Thoracic aorta (tissue), 2 donors: ENCODE data around the gene CYP46A1. TPM values are rescaled to one million over a fixed set of nuclear protein-coding genes. Genes with fewer than 3 reads are reported as not detected.

Source experiments
- ATAC-seq: fragments of 150-250 bp; one replicate; pipeline ENCODE4 v1.8.0; 2017; ENCODE audit warnings: low read depth; ENCODE audit not compliant: insufficient number of reproducible peaks, low FRiP score
- DNase-seq: peaks from one replicate; pipeline ENCODE4 v3.0.0-alpha.2; 2020; ENCODE audit warnings: low spot score
- H3K27ac ChIP-seq, 2 donors: fragments of 200-600 bp; sonication (generic); 1 replicate in 1 of 2; 2 replicates in 1 of 2; pipeline ENCODE4 v1.5.1; 2016; ENCODE audit warnings: mild to moderate bottlenecking in 2 of 2, moderate library complexity in 2 of 2
- H3K27me3 ChIP-seq: fragments of 200-600 bp; sonication (generic); replicated peaks from 2 replicates; pipeline ENCODE4 v1.6.0; 2016; ENCODE audit warnings: mild to moderate bottlenecking; ENCODE audit not compliant: insufficient read depth
- H3K36me3 ChIP-seq: fragments of 200-600 bp; sonication (generic); one replicate; pipeline ENCODE4 v1.5.1; 2016
- H3K4me1 ChIP-seq, 2 donors: fragments of 200-600 bp; sonication (generic); 1 replicate in 1 of 2; 2 replicates in 1 of 2; pipeline versions ENCODE4 v1.5.1 to v1.6.0; 2016; ENCODE audit warnings: low read depth in 2 of 2, mild to moderate bottlenecking in 1 of 2; ENCODE audit not compliant: control insufficient read depth in 1 of 2
- H3K4me3 ChIP-seq: fragments of 200-600 bp; sonication (generic); 2 replicates; pipeline ENCODE4 v1.5.1; 2016; ENCODE audit warnings: mild to moderate bottlenecking
- H3K9me3 ChIP-seq: fragments of 200-600 bp; sonication (generic); 2 replicates; pipeline ENCODE4 v1.5.1; 2016
- CTCF ChIP-seq: fragments of 200-600 bp; sonication (generic); IDR thresholded peaks from one replicate; pipeline ENCODE4 v1.5.1; 2019; ENCODE audit warnings: antibody characterized with exemption
- total RNA-seq, 2 donors: library from RNA; depleted of rRNA; stranded (reverse); fragments of >200 nt; gene quantifications; one replicate each; pipeline versions ENCODE4 v1.1.0 to v1.2.3, GENCODE V29; 2016

CYP46A1 gene
- total RNA-seq, 2 donors from 2014 or later, result 0.68 to 1.3 TPM

DNA sequence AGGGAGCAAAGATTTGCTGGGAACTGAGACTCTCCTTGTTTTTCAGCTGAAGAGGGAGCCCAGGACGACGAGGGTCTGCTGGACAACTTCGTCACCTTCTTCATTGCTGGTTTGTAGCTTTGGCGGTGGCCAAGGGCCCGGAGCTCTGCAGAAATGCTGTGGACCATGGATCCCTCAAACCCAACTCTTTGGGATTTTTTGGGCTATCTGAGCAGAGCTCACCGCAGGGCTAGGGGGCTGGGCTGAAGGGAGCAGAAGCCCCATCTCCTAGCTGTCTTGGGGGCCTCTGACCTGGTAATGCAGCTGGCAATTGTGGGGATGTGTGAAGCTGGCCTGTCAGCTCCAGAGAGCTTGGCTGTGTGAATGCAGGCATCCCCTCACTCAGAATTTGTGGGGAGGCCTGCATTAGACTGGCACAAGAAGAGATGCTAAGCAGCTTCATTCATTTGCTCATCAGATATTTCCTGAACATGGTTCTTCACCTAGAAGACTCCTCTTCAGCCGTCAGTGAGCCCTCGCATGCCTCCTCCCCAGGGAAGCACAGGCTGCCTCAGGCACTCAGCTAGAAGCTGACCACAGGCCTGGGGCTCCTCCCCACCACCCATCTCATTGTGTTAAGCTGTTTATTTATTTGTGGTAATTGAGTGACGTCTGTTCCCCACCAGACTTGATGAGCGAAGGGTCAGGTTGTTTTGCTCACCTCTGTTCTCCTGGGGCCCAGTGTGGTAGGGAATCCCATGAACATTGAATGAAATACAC is 32.2 kb downstream of the CYP46A1 start:
- H3K27ac ChIP-seq, result no peak overlapping the region
- no peaks in the 10 kb centered on the region for H3K9me3 ChIP-seq
- H3K4me1 ChIP-seq, result no peaks in the 10 kb centered on the region
- ATAC-seq (no peak), DNase-seq (no peak)
- H3K27me3 ChIP-seq, result no peaks in the 10 kb centered on the region
- H3K36me3 ChIP-seq, result no peaks in the 10 kb centered on the region
- no peak for TF ChIP-seq CTCF
- no peak overlapping the region for H3K4me3 ChIP-seq

GRCh38 chr14:99716850-99717681 is 33.0 kb downstream of the CYP46A1 start:
- H3K27ac ChIP-seq, result no peak overlapping the region
- no peaks in the 10 kb centered on the region for H3K4me1 ChIP-seq
- H3K9me3 ChIP-seq, result no peaks in the 10 kb centered on the region
- no peaks in the 10 kb centered on the region for H3K27me3 ChIP-seq
- no peak overlapping the region for H3K4me3 ChIP-seq
- TF ChIP-seq CTCF, result no peak
- ATAC-seq, result no peak
- no peak for DNase-seq
- no peaks in the 10 kb centered on the region for H3K36me3 ChIP-seq

DNA sequence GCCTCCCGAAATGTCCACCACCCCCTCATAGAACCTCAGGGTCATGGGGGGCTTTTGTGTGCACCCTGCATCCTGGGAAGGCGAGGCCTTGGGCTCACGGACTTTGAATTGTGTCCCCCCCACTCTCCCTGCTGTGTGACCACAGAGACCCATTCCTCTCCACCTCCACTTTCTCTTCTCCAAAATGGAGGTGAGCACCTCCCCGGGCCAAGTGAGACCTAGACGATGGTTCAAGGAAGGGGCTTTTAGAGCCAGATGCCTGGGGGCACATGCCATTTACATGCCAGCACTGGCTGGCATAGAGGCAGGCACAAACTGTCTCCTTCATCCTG is 33.5 kb downstream of the CYP46A1 start:
- ATAC-seq (no peak), DNase-seq (no peak)
- no peak for TF ChIP-seq CTCF
- Histone ChIP-seq H3K4me1 (no peaks in the 10 kb centered on the region), H3K4me3 (no peak overlapping the region), H3K27ac (no peak overlapping the region), H3K36me3 (no peaks in the 10 kb centered on the region), H3K9me3 (no peaks in the 10 kb centered on the region), H3K27me3 (no peaks in the 10 kb centered on the region)

- no peak for ATAC-seq
Measured at GRCh38 chr14:99718031-99718810, 34.1 kb downstream of the CYP46A1 start.

More at GRCh38 chr14:99718031-99718810, 34.1 kb downstream of the CYP46A1 start:
- no peaks in the 10 kb centered on the region for H3K36me3 ChIP-seq
- H3K27ac ChIP-seq, result no peak overlapping the region
- H3K27me3 ChIP-seq, result no peaks in the 10 kb centered on the region
- no peaks in the 10 kb centered on the region for H3K9me3 ChIP-seq
- no peaks in the 10 kb centered on the region for H3K4me1 ChIP-seq
- no peak overlapping the region for H3K4me3 ChIP-seq
- DNase-seq, result no peak
- TF ChIP-seq CTCF, result no peak
